ENCODE results near the gene RGS7. TPM values are rescaled to one million over a fixed set of nuclear protein-coding genes. Genes with fewer than 3 reads are reported as not detected.

Gene RGS7
- total RNA-seq, 1 experiment from 2014 or later = 1.5 TPM

GRCh38 chr1:241079047-241079446, 278.0 kb downstream of the RGS7 start:
- 0 out of 7 replicates have a peak overlapping the region, but pooled peaks of 1 of the 3 experiments have one; percentile 12 for H3K27ac Mint-ChIP-seq

More at GRCh38 chr1:241079047-241079446, 278.0 kb downstream of the RGS7 start:
- Histone ChIP-seq H2BK20ac (ENCODE audit: low read depth, low read length, poor library complexity, severe bottlenecking) (no peak overlapping the region), H3K79me2 (ENCODE audit: insufficient read depth, low read length) (no peaks in the 10 kb centered on the region), H3K9ac (ENCODE audit: extremely low read depth, insufficient read length, low read length) (no peak overlapping the region), H3K18ac (ENCODE audit: insufficient read length, low read depth, low read length) (no peak overlapping the region), H4K5ac (ENCODE audit: insufficient read length, low read depth, low read length) (no peak overlapping the region), H2BK120ac (ENCODE audit: low read depth, low read length, poor library complexity, severe bottlenecking) (no peak overlapping the region), H3K23me2 (ENCODE audit: insufficient read length, low read depth, low read length, poor library complexity, severe bottlenecking) (no peaks in the 10 kb centered on the region), H3K14ac (ENCODE audit: insufficient read depth, low read length) (no peak overlapping the region), H2BK5ac (ENCODE audit: insufficient read length, low read length) (no peak overlapping the region), H2BK12ac (ENCODE audit: insufficient read length, low read depth, low read length) (no peak overlapping the region), H3K4me2 (ENCODE audit: insufficient read depth, insufficient read length, low read length) (no peak overlapping the region), H3T11ph (ENCODE audit: low read length) (no peak overlapping the region), H3K4me1 (ENCODE audit: insufficient read depth, low read length) (no peaks in the 10 kb centered on the region; the same call in 1 of the 2 replicates), H3K27ac (ENCODE audit: insufficient read length, low read depth, low read length) (no peak overlapping the region), H3K79me1 (ENCODE audit: insufficient read depth, low read depth, low read length, poor library complexity, severe bottlenecking) (no peaks in the 10 kb centered on the region), H4K91ac (ENCODE audit: insufficient read length, low read depth, low read length) (no peak overlapping the region), H3K56ac (ENCODE audit: insufficient read length, low read depth, low read length) (no peak overlapping the region), H4K20me1 (ENCODE audit: control insufficient read depth, insufficient read depth, insufficient read length) (no peaks in the 10 kb centered on the region), H2BK15ac (ENCODE audit: low read depth, low read length) (no peak overlapping the region), H3K4ac (ENCODE audit: low read depth, low read length) (no peak overlapping the region), H3K27me3 (ENCODE audit: insufficient read depth, low read length) (no peaks in the 10 kb centered on the region), H2AFZ (ENCODE audit: low read length) (no peak overlapping the region), H2AK5ac (ENCODE audit: insufficient read length, low read length) (no peak overlapping the region), H3K9me3 (ENCODE audit: control insufficient read depth, low read depth, low read length) (no peaks in the 10 kb centered on the region), H3K23ac (ENCODE audit: insufficient read length, low read depth, low read length) (no peak overlapping the region), H4K8ac (replicated peaks; ENCODE audit: insufficient read length, low read depth, low read length) (no peak overlapping the region)
- TF ChIP-seq, protein P1, sequence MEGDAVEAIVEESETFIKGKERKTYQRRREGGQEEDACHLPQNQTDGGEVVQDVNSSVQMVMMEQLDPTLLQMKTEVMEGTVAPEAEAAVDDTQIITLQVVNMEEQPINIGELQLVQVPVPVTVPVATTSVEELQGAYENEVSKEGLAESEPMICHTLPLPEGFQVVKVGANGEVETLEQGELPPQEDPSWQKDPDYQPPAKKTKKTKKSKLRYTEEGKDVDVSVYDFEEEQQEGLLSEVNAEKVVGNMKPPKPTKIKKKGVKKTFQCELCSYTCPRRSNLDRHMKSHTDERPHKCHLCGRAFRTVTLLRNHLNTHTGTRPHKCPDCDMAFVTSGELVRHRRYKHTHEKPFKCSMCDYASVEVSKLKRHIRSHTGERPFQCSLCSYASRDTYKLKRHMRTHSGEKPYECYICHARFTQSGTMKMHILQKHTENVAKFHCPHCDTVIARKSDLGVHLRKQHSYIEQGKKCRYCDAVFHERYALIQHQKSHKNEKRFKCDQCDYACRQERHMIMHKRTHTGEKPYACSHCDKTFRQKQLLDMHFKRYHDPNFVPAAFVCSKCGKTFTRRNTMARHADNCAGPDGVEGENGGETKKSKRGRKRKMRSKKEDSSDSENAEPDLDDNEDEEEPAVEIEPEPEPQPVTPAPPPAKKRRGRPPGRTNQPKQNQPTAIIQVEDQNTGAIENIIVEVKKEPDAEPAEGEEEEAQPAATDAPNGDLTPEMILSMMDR (conservative IDR thresholded peaks at IDR 0.05) = no peak
- no peaks in the 10 kb centered on the region for H3K36me3 Mint-ChIP-seq (ENCODE audit: insufficient read depth in 1 of 3, low read depth in 3 of 3)
- no peaks in the 10 kb centered on the region for H3K9me3 Mint-ChIP-seq
- no peak for DNase-seq
- H3K4me3 Mint-ChIP-seq = no peak overlapping the region
- H3K4me1 Mint-ChIP-seq = peaks cover 15 to 18% of the 10 kb centered on the region in 2 experiments
- WGBS (ENCODE audit: extremely low coverage, insufficient read length, low lambda C conversion rate) = no CpG with 5 or more reads among the region's 8 CpGs
- H3K27me3 Mint-ChIP-seq (ENCODE audit: low read depth) = no peaks in the 10 kb centered on the region
